ENCODE results near the gene AXIN1.
"Not testable (repeated sequence)": the region's sequence is repeated elsewhere in the genome, so short reads cannot be mapped to it uniquely, and the experiment has no call there.

AXIN1 gene, protein sequence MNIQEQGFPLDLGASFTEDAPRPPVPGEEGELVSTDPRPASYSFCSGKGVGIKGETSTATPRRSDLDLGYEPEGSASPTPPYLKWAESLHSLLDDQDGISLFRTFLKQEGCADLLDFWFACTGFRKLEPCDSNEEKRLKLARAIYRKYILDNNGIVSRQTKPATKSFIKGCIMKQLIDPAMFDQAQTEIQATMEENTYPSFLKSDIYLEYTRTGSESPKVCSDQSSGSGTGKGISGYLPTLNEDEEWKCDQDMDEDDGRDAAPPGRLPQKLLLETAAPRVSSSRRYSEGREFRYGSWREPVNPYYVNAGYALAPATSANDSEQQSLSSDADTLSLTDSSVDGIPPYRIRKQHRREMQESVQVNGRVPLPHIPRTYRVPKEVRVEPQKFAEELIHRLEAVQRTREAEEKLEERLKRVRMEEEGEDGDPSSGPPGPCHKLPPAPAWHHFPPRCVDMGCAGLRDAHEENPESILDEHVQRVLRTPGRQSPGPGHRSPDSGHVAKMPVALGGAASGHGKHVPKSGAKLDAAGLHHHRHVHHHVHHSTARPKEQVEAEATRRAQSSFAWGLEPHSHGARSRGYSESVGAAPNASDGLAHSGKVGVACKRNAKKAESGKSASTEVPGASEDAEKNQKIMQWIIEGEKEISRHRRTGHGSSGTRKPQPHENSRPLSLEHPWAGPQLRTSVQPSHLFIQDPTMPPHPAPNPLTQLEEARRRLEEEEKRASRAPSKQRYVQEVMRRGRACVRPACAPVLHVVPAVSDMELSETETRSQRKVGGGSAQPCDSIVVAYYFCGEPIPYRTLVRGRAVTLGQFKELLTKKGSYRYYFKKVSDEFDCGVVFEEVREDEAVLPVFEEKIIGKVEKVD

DNA sequence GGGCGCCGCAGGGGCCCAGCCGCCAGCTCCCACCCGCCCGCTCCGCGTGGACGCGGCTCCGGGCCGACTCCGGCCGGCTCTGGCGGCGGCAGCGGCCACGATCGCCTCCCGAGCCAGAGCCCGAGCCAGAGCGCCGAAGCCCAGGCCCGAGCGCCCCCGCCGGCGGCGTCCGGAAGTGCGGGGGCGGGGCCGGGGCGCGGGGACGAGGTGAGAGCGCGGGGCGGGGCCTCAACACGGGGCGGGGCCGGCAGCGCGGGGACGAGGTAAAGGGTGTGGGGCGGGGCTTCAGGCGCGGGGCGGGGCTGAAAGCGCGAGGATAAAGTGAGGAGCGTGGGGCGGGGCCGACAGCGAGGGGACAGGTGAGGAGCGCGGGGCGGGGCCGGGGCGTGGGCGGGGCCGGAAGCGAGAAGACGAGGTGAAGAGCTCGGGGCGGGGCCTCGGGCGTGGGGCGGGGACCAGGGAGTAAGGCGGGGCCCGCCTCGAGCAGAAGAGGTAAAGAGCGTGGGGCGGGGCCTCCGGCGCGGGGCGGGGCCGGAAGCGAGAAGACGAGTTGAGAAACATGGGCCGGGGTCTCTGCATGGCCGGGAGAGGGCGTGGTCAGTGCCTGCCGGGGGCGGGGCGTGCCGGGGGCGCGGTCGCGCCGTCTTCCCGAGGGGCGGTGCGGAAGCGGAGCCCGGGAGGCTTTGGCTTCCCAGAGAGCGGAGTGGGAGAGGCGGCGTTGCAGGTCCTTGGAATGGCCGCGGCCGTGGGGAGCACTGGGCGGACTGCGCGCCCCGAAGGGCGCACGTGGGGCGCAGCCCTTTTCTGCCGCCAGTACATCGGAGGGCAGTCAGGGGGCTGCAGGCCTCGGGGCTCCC lies at the start of gene AXIN1:
AXIN1 (minus strand) TSS at position 177 of the 857 bp plus-strand sequence. CDS start 5,698 bp downstream, outside the sequence.
- DNase-seq (ENCODE audit: extremely low spot score, insufficient read length, low read depth) (peak; percentile 81), FAIRE-seq (peak; percentile 83)

DNA sequence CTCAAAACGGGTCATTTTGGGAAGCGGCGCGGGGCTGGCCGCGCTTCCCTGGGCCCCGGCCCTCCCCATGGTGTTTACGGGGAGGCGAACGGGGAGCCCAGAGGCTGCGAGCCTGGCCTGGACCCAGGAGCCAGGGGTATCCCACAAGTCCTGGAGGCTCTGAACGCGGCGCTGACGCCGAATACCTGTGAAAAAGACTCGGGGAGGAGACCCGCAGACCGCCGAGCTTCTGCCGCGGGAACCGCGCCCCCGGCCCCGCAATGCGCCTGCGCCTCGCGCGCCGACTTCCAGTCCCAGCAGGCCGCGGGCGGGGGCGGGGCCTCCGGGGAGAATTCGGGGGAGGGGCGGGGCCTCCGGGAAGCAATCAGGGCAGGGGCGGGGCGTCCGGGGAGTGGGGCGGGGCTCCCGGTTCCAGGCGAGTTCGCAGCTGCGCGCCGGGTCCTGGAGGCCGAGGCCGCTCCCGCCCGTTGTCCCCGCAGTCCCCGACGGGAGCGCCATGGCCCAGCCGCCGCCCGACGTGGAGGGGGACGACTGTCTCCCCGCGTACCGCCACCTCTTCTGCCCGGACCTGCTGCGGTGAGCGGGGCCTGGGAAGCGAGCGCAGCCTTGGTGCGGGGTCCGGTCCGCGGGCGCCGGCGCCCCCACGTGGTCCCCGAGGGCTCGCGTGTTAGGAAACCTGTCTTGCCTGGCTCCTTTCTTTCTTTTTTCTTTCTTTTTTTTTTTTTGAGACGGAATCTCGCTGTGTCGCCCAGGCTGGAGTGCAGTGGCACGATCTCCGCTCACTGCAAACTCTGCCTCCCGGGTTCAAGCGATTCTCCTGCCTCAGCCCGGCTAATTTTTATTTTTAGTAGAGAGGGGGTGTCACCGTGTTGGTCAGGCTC lies 49.2 kb upstream of the AXIN1 start, which contains the start of gene DECR2:
DECR2 (plus strand) TSS at position 418 of the 881 bp plus-strand sequence; CDS start at position 497, 79 bp downstream.
- peak; percentile 69 for FAIRE-seq
- peak; percentile 99 for DNase-seq (ENCODE audit: extremely low spot score, insufficient read length, low read depth)

DNA sequence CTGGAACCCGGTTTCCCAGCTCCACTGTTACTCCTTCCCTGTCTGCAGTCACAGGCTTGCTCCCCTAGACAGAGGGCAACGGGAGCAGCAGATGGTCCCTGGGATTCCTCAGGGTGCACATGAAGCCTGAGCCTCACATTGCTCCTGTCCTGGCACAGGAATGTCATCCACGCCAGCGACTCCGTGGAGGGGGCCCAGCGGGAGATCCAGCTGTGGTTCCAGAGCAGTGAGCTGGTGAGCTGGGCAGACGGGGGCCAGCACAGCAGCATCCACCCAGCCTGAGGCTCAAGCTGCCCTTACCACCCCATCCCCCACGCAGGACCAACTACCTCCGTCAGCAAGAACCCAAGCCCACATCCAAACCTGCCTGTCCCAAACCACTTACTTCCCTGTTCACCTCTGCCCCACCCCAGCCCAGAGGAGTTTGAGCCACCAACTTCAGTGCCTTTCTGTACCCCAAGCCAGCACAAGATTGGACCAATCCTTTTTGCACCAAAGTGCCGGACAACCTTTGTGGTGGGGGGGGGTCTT lies 47.6 kb upstream of the AXIN1 start:
- DNase-seq (ENCODE audit: extremely low spot score, insufficient read length, low read depth) (no peak), FAIRE-seq (no peak)

- FAIRE-seq: no peak
- no peak for DNase-seq (ENCODE audit: extremely low spot score, insufficient read length, low read depth)
These were observed 47.0 kb upstream of the AXIN1 start for GRCh38 chr16:399340-400019.

GRCh38 chr16:398561-399339 lies 46.2 kb upstream of the AXIN1 start:
- DNase-seq (ENCODE audit: extremely low spot score, insufficient read length, low read depth): no peak
- no peak for FAIRE-seq

- DNase-seq (ENCODE audit: extremely low spot score, insufficient read length, low read depth) (no peak), FAIRE-seq (no peak)
These were observed 45.3 kb upstream of the AXIN1 start for GRCh38 chr16:397736-398332.

DNA sequence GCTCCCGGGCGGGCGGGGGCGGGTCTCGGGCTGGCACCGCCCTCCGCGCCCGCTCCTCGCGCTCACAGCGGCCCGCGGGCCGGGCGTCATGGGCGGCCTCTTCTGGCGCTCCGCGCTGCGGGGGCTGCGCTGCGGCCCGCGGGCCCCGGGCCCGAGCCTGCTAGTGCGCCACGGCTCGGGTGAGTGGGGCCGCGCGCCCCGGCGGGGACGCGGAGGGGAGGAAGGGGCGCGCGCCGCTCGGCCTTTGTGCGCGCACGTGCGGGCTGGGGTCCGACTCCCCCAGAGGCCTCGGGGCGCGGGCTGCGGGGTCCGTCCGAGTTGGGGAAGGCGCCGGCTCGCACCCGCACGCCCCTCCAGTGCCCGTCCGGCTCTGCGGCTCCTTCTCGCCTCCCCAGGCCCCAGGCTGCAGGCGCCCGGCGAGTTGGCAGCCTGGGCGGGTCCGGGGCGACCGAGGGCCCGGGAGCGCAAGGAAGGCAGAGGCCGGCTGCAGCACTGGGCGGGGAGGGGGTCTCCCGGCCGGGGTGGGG lies 44.7 kb upstream of the AXIN1 start, which contains the start of gene NME4:
NME4 (plus strand) TSS at position 65 of the 527 bp plus-strand sequence; CDS start at position 89, 24 bp downstream.
- FAIRE-seq (no peak), DNase-seq (ENCODE audit: extremely low spot score, insufficient read length, low read depth) (no peak)

DNA sequence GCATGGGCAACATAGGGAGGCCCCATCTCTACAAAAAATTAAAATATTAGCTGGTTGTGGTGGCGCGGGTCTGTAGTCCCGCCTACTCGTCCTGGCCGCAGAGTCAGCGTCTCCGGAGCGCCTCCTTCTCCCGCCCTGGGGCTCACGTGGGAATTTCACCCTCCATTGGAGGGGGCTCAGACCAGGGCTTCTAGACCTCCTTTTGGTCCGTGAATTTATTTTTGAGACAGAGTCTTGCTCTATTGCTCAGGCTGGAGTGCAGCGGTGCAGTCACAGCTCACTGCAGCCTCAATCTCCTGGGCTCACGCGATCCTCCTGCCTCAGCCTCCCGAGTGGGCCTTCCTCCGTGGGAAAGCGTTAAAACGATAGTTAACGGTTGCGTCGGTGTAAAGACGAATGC lies 44.1 kb upstream of the AXIN1 start:
- FAIRE-seq: peak; percentile 58
- no peak for DNase-seq (ENCODE audit: extremely low spot score, insufficient read length, low read depth)

DNA sequence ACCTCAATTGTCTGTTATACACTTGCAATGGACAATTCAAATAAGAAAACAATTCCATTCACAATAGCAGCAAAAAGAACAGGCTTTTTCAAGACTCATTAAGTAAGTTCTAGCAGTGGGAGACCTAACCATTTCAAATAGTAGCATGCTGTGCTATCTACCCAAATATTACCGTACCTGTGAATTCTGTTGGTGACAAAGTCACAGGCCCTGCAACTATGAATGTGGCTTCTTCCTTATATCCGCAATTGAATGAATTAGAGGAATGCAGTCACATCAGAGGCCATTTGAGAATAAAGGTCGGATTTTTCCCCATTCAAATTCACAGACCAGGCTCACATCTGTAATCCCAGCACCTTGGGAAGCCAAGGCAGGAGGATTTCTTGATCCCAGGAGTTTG lies 43.7 kb upstream of the AXIN1 start:
- DNase-seq (ENCODE audit: extremely low spot score, insufficient read length, low read depth): no peak
- peak; percentile 31 for FAIRE-seq

GRCh38 chr16:392450-393030 lies 40.0 kb upstream of the AXIN1 start:
- DNase-seq (ENCODE audit: extremely low spot score, insufficient read length, low read depth): no peak
- no peak for FAIRE-seq

DNA sequence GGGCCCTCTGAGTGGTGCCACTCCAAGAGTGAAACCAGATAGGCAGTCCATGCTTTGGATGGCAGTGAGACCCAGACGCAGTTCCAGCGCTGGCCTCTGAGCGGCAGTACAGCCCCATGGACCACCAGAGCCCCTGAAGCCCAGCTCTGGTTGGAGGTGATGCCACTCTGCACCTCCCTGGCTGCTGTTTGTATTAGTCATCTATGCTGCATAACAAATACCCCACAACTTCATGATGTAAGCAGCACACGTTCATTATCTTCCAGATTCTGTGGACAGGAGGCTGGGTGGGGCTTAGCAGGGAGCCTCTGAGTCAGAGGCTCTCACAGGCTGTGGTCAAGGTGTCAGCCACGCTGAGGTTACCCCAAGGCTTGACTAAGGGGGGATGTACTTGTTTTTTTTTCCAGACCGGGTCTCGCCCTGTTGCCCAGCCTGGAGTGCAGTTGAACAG lies 39.4 kb upstream of the AXIN1 start:
- FAIRE-seq: peak; percentile 59

GRCh38 chr16:389352-389751 lies 36.8 kb upstream of the AXIN1 start:
- no peak for DNase-seq (ENCODE audit: extremely low spot score, insufficient read length, low read depth)
- FAIRE-seq: no peak

More for the DNA sequence above, 39.4 kb upstream of the AXIN1 start:
- no peak for DNase-seq (ENCODE audit: extremely low spot score, insufficient read length, low read depth)

GRCh38 chr16:387761-388666 lies 35.5 kb upstream of the AXIN1 start:
- FAIRE-seq; DNase-seq (ENCODE audit: extremely low spot score, insufficient read length, low read depth): not testable (repeated sequence)

- no peak for FAIRE-seq
These were observed 34.2 kb upstream of the AXIN1 start for GRCh38 chr16:386641-387156.

More at GRCh38 chr16:386641-387156, 34.2 kb upstream of the AXIN1 start:
- DNase-seq (ENCODE audit: extremely low spot score, insufficient read length, low read depth): no peak

Data from GM18507 (cell line).